Duodenal mucosa (tissue), 2 donors: ENCODE data around the gene SLC7A7.
"Not testable (repeated sequence)": the region's sequence is repeated elsewhere in the genome, so short reads cannot be mapped to it uniquely, and the experiment has no call there.

ENCODE experiments used
- H3K27ac ChIP-seq: one replicate; pipeline ENCODE4 v1.7.0; 2013; ENCODE audit warnings: low read depth, low read length
- H3K27me3 ChIP-seq, 2 donors: one replicate each; pipeline ENCODE4 v1.7.0; 2013; ENCODE audit warnings: low read length in 2 of 2, control low read depth in 1 of 2; ENCODE audit not compliant: insufficient read depth in 2 of 2, control insufficient read depth in 1 of 2
- H3K36me3 ChIP-seq, 2 donors: one replicate each; pipeline ENCODE4 v1.7.0; 2013; ENCODE audit warnings: low read length in 2 of 2, control low read depth in 1 of 2; ENCODE audit not compliant: insufficient read depth in 2 of 2, control insufficient read depth in 1 of 2
- H3K4me1 ChIP-seq, 2 donors: one replicate each; pipeline ENCODE4 v1.7.0; 2013; ENCODE audit warnings: low read length in 2 of 2, control low read depth in 1 of 2; ENCODE audit not compliant: insufficient read depth in 2 of 2, control insufficient read depth in 1 of 2
- H3K4me3 ChIP-seq, 2 donors: one replicate each; pipeline ENCODE4 v1.7.0; 2013; ENCODE audit warnings: low read length in 2 of 2, low read depth in 1 of 2
- H3K9ac ChIP-seq, 2 donors: one replicate each; pipeline ENCODE4 v1.7.0; 2013; ENCODE audit warnings: low read length in 2 of 2, low read depth in 1 of 2
- H3K9me3 ChIP-seq, 2 donors: one replicate each; pipeline ENCODE4 v1.7.0; 2013; ENCODE audit warnings: low read length in 2 of 2, control low read depth in 1 of 2; ENCODE audit not compliant: control insufficient read depth in 1 of 2

Gene SLC7A7

GRCh38 chr14:22736384-22736783 is 78.9 kb downstream of the SLC7A7 start:
- H3K9me3 ChIP-seq, H3K27ac ChIP-seq, H3K4me1 ChIP-seq, H3K36me3 ChIP-seq, H3K4me3 ChIP-seq, H3K9ac ChIP-seq, H3K27me3 ChIP-seq: not testable (repeated sequence)

GRCh38 chr14:22735096-22735495 is 80.1 kb downstream of the SLC7A7 start:
- no peak overlapping the region for H3K4me3 ChIP-seq
- no peaks in the 10 kb centered on the region for H3K27me3 ChIP-seq
- H3K27ac ChIP-seq = no peak overlapping the region
- H3K9me3 ChIP-seq = no peaks in the 10 kb centered on the region
- H3K4me1 ChIP-seq = peaks cover 0 to 7% of the 10 kb centered on the region in 2 donors
- H3K9ac ChIP-seq = no peak overlapping the region
- H3K36me3 ChIP-seq = no peaks in the 10 kb centered on the region

GRCh38 chr14:22733829-22734228 is 81.4 kb downstream of the SLC7A7 start:
- no peak overlapping the region for H3K27ac ChIP-seq
- no peak overlapping the region for H3K9ac ChIP-seq
- no peaks in the 10 kb centered on the region for H3K9me3 ChIP-seq
- no peaks in the 10 kb centered on the region for H3K36me3 ChIP-seq
- H3K27me3 ChIP-seq = no peaks in the 10 kb centered on the region
- H3K4me3 ChIP-seq = no peak overlapping the region
- H3K4me1 ChIP-seq = peaks cover 0 to 5% of the 10 kb centered on the region in 2 donors

- H3K9me3 ChIP-seq, H3K4me3 ChIP-seq: not testable (repeated sequence)
These were observed 83.2 kb downstream of the SLC7A7 start for GRCh38 chr14:22732062-22732461.

GRCh38 chr14:22726012-22726411 is 89.2 kb downstream of the SLC7A7 start:
- H3K4me3 ChIP-seq = no peak overlapping the region
- H3K36me3 ChIP-seq = no peaks in the 10 kb centered on the region
- H3K4me1 ChIP-seq = no peaks in the 10 kb centered on the region
- H3K27me3 ChIP-seq = no peaks in the 10 kb centered on the region
- no peak overlapping the region for H3K27ac ChIP-seq
- H3K9ac ChIP-seq = no peak overlapping the region
- no peaks in the 10 kb centered on the region for H3K9me3 ChIP-seq

More at GRCh38 chr14:22732062-22732461, 83.2 kb downstream of the SLC7A7 start:
- H3K36me3 ChIP-seq, H3K4me1 ChIP-seq, H3K27ac ChIP-seq, H3K27me3 ChIP-seq, H3K9ac ChIP-seq: not testable (repeated sequence)

GRCh38 chr14:22725374-22725773 is 89.9 kb downstream of the SLC7A7 start:
- H3K4me3 ChIP-seq, H3K9me3 ChIP-seq: not testable (repeated sequence)

GRCh38 chr14:22724847-22725246 is 90.4 kb downstream of the SLC7A7 start:
- H3K27me3 ChIP-seq, H3K4me1 ChIP-seq, H3K9me3 ChIP-seq, H3K4me3 ChIP-seq, H3K36me3 ChIP-seq, H3K9ac ChIP-seq, H3K27ac ChIP-seq: not testable (repeated sequence)

More at GRCh38 chr14:22725374-22725773, 89.9 kb downstream of the SLC7A7 start:
- not testable (repeated sequence) for H3K36me3 ChIP-seq, H3K9ac ChIP-seq, H3K4me1 ChIP-seq, H3K27ac ChIP-seq, H3K27me3 ChIP-seq

- Histone ChIP-seq H3K27ac (no peak overlapping the region), H3K9ac (no peak overlapping the region), H3K36me3 (no peaks in the 10 kb centered on the region), H3K9me3 (no peaks in the 10 kb centered on the region), H3K4me3 (no peak overlapping the region), H3K4me1 (no peaks in the 10 kb centered on the region), H3K27me3 (no peaks in the 10 kb centered on the region)
These were observed 91.4 kb downstream of the SLC7A7 start for GRCh38 chr14:22723815-22724214.
